Occipital lobe (tissue), 2 donors: ENCODE data around the gene CPVL. TPM values are rescaled to one million over a fixed set of nuclear protein-coding genes. Genes with fewer than 3 reads are reported as not detected.

Experiments used
- DNase-seq: peaks from one replicate; lab custom pipeline; 2025; lab: John Stamatoyannopoulos, UW
- total RNA-seq: library from RNA; depleted of rRNA; stranded (reverse); fragments of >200 nt; gene quantifications from one replicate; pipeline ENCODE4 v1.2.3, GENCODE V29; 2014

CPVL gene
- total RNA-seq, 1 donor from 2014 or later, result 69.9 TPM

DNA sequence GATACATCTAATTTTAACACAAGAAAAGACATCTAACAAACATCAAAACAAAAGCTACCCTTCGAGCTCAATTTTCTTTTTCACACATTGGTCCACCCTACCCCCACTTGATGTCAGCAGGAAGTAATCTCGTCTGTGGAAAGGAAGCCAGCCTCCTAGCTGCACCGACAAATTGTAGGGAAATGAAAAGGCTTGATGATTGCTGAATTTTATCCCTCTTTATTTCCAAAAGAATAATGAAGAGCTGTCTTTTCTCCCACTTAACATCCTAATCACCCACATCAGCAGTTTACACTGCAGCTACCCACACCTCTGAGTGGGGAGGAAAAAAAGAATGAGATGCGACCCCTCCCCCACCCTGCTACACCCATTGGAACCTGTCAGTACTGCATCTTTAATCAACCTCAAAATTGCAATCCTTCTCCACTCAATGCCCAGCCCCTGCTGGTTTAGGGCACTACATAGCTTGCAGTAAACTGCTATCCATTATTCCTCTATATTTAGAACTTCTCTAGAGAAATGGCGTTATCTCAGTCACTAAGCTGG lies 10.6 kb upstream of the CPVL start:
- DNase-seq, result no peak

DNA sequence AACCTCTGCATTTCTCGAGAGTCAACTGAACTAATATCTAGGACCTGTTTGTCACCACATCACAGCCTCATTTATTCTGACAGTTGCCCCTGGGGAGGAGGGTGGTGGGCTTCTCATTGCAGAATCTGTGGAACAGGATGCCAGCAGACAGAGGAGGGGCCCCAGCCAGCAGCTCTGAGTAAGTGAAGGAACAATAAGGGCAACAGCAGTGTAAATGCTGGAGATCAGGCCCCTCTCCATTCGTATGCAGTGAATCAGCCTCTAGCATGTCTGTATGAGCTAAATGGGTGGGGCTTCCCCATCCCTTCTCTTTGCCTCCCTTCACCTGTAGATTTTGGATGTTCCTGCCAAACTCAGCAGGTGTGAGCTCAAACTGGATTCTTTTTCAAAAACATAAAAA lies 7.7 kb upstream of the CPVL start:
- DNase-seq, result no peak

DNA sequence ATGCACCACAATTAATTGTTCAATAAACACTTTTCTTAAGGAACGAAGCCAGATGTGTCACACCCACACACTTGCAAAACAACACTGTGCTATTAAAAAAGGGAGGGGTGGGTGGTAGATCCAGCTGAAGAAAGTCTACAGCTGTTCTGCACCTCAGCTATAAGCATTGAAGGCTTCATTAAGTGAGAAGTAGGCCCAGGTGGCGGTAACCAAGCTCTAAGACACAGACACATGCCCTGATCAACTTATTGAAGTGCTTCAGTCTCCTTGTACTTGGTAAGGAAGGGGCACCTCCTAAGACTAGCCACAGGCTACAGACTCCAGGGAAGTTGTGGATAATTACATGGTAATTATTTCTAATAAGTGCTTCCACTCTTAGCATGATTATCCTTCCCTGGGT lies 4.5 kb upstream of the CPVL start:
- DNase-seq, result no peak

DNA sequence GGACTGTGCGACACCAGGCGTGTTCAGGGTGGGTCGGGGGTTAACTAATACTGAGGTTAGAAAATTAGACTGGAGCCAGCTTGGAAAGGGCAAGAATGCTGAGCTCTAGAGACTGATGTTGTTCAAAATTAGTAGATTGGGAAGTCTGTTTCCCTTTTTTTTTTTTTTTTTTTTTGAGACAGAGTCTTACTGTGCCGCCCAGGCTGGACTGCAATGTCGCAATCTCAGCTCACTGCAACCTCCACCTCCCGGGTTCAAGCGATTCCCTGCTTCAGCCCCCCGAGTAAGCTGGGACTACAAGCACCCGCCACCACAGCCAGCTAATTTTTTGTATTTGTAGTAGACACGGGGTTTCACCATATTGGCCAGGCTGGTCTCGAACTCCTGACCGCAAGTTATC lies 2.7 kb upstream of the CPVL start:
- no peak for DNase-seq

DNA sequence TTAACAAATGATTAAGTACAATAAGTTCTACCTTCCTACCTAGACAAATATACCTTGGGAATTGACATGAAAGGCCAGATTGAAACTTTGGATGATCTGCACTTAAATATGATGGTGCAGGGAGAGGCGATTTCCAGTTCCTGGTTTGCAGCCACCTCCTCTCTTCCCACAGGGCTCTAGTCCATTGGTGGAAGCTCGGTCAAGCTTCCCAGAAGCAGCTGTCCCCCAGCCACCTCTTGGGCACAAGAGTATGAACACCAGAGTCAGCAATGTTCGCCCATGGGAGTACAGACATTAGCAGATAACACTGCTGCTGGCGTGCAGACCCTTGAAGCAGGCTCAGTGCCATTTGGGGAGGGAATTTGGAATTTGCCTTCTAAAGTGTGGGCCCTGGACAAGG lies 1.5 kb upstream of the CPVL start:
- no peak for DNase-seq

DNA sequence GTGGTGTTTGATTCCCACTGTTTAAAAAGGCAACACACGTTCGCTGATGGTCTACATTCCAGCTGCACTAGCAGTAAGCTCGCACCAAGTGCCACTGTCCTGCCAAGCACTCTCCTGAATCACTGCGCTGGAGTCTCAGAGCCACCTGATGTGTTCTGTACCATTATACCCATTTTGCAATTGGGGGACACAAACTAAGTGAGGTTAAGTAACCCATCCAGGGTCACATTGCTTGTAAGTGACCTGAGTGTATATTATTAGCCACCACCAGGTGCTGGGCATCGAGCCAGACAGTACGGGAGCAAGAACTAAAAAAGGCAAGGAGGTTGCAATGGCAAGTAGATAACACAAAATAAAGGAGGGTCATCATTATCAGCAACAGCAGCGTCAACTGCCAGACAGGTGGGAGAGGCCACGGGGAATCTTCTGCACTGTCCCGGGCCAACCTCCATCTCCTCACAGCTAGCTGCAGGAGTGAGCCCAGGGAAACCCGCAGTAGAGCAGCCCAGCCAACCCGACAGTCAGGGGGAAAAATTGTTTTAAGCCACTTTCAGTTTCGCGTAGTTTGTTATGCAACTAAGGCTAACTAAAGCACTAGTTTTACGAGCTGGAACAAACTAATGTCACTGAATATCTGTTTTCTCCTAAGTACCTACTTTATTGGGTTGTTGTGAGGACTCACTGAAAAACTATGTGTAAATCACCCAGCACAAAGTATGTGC lies 712 bp upstream of the CPVL start:
- DNase-seq, result no peak

DNA sequence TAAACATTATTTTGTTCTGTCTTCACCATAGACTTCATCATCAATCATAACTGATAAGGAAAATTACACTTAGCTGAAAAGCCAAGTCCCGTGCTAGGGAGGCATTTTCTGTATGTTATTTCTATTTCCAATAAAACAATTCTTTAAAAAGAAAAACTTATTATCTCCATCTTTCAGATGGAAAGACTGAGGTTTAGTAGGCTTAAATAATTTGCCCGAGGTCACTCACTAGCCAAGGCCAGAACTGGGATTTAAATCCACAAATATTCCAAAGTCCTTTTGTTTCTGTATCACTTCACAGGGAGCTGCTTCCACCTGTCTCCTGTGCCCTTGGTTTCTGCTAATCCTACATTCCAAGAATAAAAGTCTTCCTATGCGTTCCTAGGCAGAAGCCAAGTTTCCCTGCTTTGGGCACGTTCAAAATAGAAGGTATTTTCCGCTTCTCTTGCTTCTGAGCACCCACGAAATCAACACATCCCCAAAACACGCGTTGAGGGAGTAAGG lies 732 bp downstream of the CPVL start:
- DNase-seq, result no peak

DNA sequence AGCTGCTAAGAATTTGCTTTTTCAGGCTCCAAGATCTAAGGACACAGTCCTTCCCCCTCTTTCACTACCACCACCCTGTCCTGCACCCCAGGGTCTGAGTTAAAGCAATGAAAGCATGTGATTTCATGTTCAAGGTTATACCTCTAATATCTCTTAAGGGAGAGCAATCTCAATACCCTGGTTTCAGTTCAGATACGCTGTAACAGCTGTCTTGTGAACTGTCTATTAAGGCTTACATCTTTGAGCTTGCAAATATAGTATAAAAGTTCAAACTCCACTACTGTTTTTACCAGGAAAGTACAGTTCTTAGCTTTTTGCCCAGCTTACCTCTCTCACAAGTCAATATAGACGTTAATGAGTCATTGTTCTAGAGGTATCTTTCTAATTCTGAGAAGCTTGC lies 2.6 kb downstream of the CPVL start:
- no peak for DNase-seq

DNA sequence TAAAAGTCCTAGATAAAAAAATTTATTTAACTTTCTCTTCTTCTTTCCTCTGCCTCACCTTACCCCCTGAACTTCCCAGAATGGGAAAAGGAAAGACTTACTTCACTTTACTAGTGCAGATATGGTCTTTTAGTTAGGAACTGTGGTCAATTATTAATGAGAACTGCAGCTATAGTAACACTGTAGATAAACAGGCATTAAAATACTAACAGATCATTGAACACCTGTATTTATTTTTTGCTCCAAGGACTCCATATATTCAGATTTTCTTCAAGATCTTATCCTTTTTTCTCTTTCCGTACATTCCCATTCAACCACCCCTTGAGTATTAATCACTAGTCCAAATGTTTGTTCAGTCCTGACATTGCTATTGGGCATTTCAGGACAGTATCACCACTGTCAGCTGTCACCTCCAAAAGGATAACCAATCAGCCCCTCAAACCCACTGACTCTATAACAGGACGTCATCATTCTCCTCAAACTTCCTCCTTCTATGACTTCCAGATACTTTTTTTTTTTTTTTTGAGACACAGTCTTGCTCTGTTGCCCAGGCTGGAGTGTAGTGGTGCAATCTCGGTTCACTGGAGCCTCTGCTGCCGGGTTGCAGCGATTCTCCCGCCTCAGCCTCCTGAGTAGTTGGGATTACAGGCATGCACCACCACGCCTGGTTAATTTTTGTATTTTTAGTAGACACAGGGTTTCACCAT lies 4.2 kb downstream of the CPVL start:
- no peak for DNase-seq

DNA sequence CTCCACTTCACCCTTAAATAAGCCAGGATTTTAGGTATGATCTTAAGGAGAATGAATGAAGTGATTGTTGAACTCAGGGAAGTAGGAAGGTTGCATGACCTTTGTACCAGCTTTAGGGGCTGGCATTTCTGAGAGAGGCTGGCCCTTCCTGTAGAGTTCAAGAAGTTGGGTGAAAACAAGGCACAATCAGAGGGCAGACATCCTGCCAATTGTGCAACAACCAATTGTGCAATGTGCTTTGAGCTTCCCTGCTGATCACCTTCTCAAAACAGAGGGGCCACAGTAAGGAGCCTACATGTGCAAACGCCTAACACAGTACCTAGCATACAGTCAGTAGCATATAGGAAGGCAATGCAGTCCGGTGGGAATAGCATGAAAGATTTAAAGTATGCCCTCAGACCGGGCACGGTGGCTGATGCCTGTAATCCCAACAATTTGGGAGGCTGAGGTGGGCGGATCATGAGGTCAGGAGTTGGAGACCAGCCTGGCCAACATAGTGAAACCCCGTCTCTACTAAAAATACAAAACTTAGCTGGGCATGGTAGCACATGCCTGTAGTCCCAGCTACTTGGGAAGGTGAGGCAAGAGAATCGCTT lies 5.4 kb downstream of the CPVL start:
- DNase-seq, result no peak

DNA sequence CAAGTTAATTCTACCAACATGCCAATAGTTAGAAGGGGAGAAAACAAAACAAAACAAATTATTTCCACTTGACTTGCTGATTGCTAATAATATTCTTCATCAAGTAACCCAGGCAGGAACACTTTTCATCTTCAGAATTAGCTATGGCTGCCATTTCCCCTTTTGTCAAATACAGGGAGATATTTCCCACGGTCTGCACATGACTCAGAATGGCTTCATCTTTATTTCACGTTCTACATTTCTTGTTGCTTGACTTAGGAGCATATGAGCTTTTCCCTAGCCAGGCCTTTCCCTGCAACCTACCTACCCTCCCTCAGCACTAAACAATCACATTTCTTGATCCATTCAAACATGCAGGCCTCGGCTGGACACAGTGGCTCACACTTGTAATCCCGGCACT lies 6.5 kb downstream of the CPVL start:
- no peak for DNase-seq

DNA sequence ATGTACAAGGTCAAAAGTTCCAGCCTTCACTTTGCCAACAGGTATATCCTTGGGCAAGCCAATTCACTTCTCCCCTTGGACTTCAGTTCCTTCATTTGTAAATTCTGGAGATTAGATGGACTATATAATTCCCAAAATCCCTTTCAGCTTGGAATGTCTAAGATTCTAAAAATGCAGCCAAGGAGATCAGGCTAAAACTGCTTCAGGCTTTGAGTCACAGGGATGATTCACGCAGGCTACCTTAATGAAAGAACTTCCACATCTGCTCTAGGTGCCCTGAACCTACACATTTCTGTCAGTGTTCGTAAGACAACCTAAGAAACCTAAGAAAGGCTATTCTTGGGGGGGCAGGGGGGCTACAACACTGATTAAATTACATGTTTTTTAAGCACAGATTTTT lies 7.1 kb downstream of the CPVL start:
- DNase-seq, result no peak

DNA sequence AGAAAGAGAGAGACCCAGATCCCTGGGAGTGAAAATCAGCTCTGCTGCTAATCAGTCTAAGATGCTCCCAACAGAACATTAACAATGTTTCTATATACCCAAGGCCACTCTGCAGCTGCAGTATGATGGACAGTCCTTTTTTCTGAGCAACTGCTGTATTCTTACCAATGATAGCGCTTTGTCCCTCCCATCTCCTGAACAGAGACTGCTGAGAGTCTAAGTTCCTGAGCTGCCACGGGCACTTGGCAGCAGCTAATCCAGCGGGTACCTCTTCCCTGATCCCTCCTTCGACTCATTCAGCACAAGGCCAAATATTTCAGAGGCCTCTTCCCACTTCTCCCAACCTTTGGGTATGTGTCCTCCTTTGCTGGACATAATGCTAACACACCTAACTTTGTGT lies 7.7 kb downstream of the CPVL start:
- no peak for DNase-seq

DNA sequence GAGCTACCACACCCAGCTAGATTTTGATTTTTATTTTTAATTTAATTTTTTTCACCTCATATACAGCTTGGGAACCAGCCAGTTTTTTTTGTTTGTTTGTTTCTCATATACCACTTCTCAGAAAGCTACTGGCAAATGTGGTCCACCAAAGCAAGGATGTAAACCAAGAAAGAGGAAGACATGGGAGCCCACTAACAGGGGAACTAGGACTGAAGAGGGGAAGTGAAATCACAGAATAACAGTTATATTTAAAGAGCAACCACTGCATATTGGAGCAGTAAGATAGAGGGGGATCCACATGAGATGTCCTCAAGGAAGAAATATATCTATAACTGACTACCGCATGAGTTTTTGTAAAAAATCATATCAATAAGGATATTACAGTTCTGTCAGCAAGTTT lies 10.5 kb downstream of the CPVL start:
- DNase-seq, result no peak

DNA sequence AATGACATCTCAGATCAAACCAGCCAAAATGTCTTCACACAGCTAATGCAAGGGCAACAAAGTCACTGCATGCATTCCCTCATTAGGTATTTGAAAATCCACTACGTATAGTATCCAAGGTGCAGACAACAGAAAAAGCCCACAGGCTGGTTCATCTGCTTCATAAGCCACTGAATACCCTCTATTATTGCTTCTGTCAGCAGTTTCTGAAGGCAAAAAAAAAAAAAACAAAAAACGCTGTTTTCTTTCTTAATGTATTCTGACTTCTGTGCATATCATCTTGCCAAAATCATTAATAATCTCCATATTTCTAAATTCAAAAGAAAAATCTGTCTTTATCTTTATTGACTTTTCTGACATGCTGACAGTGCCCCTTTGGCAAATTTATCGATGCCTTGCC lies 13.4 kb downstream of the CPVL start:
- DNase-seq, result no peak

DNA sequence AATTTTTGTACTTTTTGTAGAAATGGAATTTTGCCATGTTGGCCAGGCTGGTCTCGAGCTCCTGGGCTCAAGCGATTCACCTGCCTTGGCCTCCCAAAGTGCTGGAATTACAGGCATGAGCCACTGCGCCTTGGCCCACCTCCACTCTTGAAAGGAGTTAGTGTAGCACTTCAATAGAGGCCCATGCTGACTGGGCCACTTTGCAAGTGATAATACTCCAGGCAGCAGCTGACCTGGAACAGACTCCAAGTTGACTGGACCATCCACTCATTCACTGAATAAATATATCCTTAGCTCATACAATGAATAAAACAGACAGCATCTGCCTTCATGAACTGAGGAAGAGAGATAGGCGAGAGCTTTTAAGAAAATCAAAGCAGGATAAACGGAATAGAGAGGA lies 14.7 kb downstream of the CPVL start:
- DNase-seq, result no peak

DNA sequence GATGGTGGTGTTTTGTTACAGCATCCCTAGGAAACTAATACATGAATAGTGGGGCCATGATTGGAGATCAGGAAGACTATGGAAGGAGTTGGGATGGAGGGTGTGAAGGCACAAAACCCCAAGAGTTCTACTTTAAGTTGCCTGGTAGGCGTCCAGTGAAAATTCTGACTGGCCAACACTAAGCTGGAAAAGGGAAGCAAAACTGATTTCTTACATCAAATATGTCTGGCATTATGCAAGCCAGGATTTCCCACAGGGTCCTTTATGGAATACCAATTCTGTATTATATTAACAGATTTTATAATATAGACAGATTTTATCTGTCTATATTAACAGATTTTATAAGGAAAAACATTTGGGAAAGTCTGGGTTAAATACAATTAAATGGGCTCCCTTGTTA lies 16.2 kb downstream of the CPVL start:
- DNase-seq, result no peak

DNA sequence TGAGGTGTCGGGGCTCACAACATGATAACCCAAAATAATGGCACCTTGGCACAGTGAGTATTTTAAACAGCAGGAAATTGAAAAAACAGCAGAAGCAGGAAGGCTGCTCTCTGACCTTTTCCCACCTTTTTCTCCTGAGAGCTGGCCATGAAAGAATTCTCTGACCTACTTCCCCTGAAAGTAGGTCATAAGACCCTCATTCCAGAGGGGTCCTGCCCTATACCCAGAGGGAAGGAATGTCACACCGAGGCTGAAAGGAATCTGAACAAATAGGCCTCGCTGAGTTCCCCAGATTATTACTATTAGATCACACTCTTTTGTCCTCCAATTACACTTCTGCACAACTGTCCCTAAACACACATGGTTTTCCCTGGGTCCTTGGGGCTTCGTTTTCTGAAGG lies 18.8 kb downstream of the CPVL start:
- DNase-seq, result no peak

DNA sequence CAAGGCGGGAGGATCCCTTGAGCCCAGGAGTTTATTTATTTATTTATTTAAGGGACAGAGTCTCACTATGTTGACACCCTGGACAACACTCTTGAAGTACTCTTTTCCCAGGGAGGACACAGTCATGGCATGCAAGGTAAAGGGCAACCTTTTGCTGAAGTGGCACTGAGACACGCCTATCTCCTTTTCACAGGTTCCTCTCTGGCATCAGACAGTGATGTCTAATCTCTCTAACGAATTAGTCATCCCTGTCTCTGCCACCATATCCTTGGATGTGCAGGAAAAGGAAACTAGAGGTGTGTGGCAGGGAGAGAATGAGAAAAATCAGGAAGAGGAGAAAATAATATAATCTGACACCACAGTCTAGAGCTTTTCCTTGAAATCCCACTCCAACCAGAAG lies 19.5 kb downstream of the CPVL start:
- DNase-seq, result no peak

DNA sequence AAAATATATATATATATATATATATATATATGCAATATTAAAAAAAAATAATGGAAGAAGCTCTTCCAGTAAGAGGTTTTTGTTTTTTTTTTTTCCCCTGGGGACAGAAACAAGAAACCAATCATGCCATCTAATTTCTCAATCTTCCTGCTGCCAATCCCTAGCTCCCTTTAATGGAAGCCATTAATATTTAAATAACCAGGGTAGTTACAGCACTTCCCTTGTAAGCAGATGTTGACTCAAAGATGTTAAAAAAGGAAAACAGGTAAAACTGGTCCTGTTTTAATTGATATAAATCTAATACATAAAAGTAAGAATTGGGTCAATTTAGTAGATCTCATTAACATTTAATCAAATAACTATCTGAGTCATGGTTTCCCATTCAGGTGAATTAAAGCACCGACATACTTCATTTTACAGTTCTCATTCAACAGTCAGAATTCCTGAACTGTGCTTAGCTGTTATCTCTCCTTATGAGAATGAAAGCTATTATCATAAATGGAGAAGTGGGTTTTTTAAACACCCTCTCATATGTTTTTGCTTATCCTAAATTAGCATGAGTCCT lies 22.6 kb downstream of the CPVL start:
- no peak for DNase-seq

DNA sequence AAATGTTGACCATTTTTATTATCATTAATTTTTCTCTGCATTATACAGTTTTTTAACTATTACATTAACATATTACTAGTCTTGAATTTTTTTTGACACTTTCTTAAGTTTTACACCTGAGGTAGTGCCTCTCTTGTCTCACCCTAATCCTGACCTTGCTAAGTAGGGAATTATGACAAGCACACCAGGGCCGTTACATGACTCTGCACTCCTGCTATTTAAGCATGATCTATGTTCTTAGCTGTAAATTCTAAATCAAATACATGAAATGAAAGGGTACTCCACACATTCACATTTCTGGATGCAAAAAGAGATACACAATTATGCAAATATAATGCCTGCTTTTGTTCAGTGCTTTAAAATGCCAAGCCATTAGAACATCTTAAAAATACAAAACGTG lies 23.6 kb downstream of the CPVL start:
- DNase-seq, result no peak

DNA sequence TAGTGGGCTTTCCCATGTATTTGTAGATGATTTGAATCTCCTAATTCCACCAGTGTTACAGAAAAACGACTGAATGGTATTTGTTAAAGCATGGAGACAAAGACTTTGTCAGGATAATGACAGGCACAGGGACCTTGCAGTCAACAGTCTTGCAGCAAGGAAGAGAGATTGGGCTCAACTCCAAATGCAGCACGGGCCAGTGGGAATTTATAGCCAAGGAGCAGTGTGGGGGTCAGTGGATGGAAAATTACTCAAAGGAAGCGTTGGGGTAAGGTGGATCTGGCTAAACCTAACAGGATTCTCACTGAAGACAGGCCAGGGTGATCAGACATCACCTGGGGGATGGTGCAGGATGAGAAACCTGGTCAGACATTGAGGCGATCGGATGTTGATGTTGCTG lies 24.3 kb downstream of the CPVL start:
- no peak for DNase-seq
